NCI-H2029 treated with DMSO at 0.1 percent for 48 hours (cell line): ENCODE measurements around the gene FGF23.
A peak's percentile ranks its signal among the peaks of the same experiment; 100 is the strongest.

Experiments
- DNase-seq: peaks from one replicate; lab custom pipeline; 2025; lab: John Stamatoyannopoulos, UW

The FGF23 gene

GRCh38 chr12:4383304-4383865, 3.9 kb upstream of the FGF23 start:
- no peak for DNase-seq

GRCh38 chr12:4380332-4380731, 820 bp upstream of the FGF23 start:
- no peak for DNase-seq

GRCh38 chr12:4378772-4379171, 740 bp downstream of the FGF23 start:
- DNase-seq, result no peak

GRCh38 chr12:4375449-4375848, 4.1 kb downstream of the FGF23 start:
- no peak for DNase-seq

GRCh38 chr12:4372653-4373052, 6.9 kb downstream of the FGF23 start:
- DNase-seq, result no peak

- DNase-seq, result no peak
Measured at GRCh38 chr12:4370265-4370664, 9.2 kb downstream of the FGF23 start.

GRCh38 chr12:4369548-4369947, 10.0 kb downstream of the FGF23 start:
- no peak for DNase-seq

GRCh38 chr12:4366090-4366489, 13.4 kb downstream of the FGF23 start:
- no peak for DNase-seq

GRCh38 chr12:4356041-4356327, 23.5 kb downstream of the FGF23 start:
- DNase-seq, result no peak

- no peak for DNase-seq
Measured at GRCh38 chr12:4355156-4356040, 24.1 kb downstream of the FGF23 start.

- DNase-seq, result no peak
Measured at GRCh38 chr12:4353785-4354208, 25.7 kb downstream of the FGF23 start.

- no peak for DNase-seq
Measured at GRCh38 chr12:4346931-4347330, 32.6 kb downstream of the FGF23 start.

- DNase-seq, result no peak
Measured at GRCh38 chr12:4331842-4332241, 47.7 kb downstream of the FGF23 start.

- no peak for DNase-seq
Measured at GRCh38 chr12:4331221-4331620, 48.3 kb downstream of the FGF23 start.

GRCh38 chr12:4330203-4330602, 49.3 kb downstream of the FGF23 start:
- no peak for DNase-seq

- DNase-seq, result no peak
Measured at GRCh38 chr12:4327293-4327692, 52.2 kb downstream of the FGF23 start.

- no peak for DNase-seq
Measured at GRCh38 chr12:4325966-4326365, 53.5 kb downstream of the FGF23 start.

GRCh38 chr12:4324366-4324765, 55.1 kb downstream of the FGF23 start:
- no peak for DNase-seq

GRCh38 chr12:4323396-4323795, 56.1 kb downstream of the FGF23 start:
- DNase-seq, result no peak

GRCh38 chr12:4322726-4323125, 56.8 kb downstream of the FGF23 start:
- no peak for DNase-seq

GRCh38 chr12:4320853-4321701, 58.4 kb downstream of the FGF23 start, which contains the start of gene TIGAR:
TSS of gene TIGAR (plus strand) at chr12:4321213. CDS start at chr12:4321272, 59 bp downstream.
- DNase-seq, result peak; percentile 37

GRCh38 chr12:4320497-4320852, 59.0 kb downstream of the FGF23 start:
- no peak for DNase-seq
